Measurements from ENCODE around the gene AK1. TPM values are rescaled to one million over a fixed set of nuclear protein-coding genes. Genes with fewer than 3 reads are reported as not detected.

The AK1 gene
- total and polyA plus RNA-seq, 9 of the 15 experiments (the other 6 are each of a cell fraction or from before 2014, with no cell fraction given) = 10.1 to 71.8 (median 39.0) TPM

GRCh38 chr9:127903557-127904475, 26.3 kb upstream of the AK1 start:
- CTCF ChIA-PET (ENCODE audit: low intra/inter-chr PET ratio) = interaction anchor here (0.7 kb wide), 1 partner anchor 131 kb away, joined by 4 read pairs; no protein-coding TSS in a partner anchor
- in situ Hi-C loops (cut with MboI) = loop anchor here (25.0 kb wide), 1 partner anchor 967 kb away; no protein-coding TSS in a partner anchor
- TF ChIP-seq KDM2B (CRISPR knock-in tag; IDR thresholded peaks at IDR 0.05) (no peak), NRF1 (conservative IDR thresholded peaks at IDR 0.05 in 1 of 2, IDR thresholded peaks at IDR 0.05 in 1 of 2) (0 out of 4 replicates have a peak, but pooled peaks of 1 of the 2 experiments have one; percentile 11), TBL1XR1 (IDR thresholded peaks at IDR 0.05; ENCODE audit: low read length in 2 of 2) (no peak), ETV5 (CRISPR knock-in tag; IDR thresholded peaks at IDR 0.05; ENCODE audit: low read depth) (peak; percentile 54; the same call in 1 of the 2 replicates), KLF1 (tag; IDR thresholded peaks at IDR 0.05) (no peak), GABPA (tag; conservative IDR thresholded peaks at IDR 0.05; ENCODE audit: low read depth) (peak; percentile 60), DMBX1 (CRISPR knock-in tag; IDR thresholded peaks at IDR 0.05; ENCODE audit: borderline replicate concordance) (peak; percentile 10; the same call in 1 of the 2 replicates)
- TF ChIP-seq, protein P1, sequence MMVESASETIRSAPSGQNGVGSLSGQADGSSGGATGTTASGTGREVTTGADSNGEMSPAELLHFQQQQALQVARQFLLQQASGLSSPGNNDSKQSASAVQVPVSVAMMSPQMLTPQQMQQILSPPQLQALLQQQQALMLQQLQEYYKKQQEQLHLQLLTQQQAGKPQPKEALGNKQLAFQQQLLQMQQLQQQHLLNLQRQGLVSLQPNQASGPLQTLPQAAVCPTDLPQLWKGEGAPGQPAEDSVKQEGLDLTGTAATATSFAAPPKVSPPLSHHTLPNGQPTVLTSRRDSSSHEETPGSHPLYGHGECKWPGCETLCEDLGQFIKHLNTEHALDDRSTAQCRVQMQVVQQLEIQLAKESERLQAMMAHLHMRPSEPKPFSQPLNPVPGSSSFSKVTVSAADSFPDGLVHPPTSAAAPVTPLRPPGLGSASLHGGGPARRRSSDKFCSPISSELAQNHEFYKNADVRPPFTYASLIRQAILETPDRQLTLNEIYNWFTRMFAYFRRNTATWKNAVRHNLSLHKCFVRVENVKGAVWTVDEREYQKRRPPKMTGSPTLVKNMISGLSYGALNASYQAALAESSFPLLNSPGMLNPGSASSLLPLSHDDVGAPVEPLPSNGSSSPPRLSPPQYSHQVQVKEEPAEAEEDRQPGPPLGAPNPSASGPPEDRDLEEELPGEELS (CRISPR knock-in tag; IDR thresholded peaks at IDR 0.05; ENCODE audit: borderline replicate concordance) = no peak
- TF ChIP-seq, protein P2, sequence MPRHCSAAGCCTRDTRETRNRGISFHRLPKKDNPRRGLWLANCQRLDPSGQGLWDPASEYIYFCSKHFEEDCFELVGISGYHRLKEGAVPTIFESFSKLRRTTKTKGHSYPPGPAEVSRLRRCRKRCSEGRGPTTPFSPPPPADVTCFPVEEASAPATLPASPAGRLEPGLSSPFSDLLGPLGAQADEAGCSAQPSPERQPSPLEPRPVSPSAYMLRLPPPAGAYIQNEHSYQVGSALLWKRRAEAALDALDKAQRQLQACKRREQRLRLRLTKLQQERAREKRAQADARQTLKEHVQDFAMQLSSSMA (CRISPR knock-in tag; IDR thresholded peaks at IDR 0.05) = no peak
- TF ChIP-seq, protein P3, sequence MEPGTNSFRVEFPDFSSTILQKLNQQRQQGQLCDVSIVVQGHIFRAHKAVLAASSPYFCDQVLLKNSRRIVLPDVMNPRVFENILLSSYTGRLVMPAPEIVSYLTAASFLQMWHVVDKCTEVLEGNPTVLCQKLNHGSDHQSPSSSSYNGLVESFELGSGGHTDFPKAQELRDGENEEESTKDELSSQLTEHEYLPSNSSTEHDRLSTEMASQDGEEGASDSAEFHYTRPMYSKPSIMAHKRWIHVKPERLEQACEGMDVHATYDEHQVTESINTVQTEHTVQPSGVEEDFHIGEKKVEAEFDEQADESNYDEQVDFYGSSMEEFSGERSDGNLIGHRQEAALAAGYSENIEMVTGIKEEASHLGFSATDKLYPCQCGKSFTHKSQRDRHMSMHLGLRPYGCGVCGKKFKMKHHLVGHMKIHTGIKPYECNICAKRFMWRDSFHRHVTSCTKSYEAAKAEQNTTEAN (CRISPR knock-in tag; IDR thresholded peaks at IDR 0.05) = no peak
- TF ChIP-seq, protein P4, sequence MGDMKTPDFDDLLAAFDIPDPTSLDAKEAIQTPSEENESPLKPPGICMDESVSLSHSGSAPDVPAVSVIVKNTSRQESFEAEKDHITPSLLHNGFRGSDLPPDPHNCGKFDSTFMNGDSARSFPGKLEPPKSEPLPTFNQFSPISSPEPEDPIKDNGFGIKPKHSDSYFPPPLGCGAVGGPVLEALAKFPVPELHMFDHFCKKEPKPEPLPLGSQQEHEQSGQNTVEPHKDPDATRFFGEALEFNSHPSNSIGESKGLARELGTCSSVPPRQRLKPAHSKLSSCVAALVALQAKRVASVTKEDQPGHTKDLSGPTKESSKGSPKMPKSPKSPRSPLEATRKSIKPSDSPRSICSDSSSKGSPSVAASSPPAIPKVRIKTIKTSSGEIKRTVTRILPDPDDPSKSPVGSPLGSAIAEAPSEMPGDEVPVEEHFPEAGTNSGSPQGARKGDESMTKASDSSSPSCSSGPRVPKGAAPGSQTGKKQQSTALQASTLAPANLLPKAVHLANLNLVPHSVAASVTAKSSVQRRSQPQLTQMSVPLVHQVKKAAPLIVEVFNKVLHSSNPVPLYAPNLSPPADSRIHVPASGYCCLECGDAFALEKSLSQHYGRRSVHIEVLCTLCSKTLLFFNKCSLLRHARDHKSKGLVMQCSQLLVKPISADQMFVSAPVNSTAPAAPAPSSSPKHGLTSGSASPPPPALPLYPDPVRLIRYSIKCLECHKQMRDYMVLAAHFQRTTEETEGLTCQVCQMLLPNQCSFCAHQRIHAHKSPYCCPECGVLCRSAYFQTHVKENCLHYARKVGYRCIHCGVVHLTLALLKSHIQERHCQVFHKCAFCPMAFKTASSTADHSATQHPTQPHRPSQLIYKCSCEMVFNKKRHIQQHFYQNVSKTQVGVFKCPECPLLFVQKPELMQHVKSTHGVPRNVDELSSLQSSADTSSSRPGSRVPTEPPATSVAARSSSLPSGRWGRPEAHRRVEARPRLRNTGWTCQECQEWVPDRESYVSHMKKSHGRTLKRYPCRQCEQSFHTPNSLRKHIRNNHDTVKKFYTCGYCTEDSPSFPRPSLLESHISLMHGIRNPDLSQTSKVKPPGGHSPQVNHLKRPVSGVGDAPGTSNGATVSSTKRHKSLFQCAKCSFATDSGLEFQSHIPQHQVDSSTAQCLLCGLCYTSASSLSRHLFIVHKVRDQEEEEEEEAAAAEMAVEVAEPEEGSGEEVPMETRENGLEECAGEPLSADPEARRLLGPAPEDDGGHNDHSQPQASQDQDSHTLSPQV (IDR thresholded peaks at IDR 0.05) = peak; percentile 88

More at GRCh38 chr9:127903557-127904475, 26.3 kb upstream of the AK1 start:
- no peaks in the 10 kb centered on the region for H3K9me1 ChIP-seq (ENCODE audit: control insufficient read depth, insufficient read depth, low read length)
- peak; percentile 96 for FAIRE-seq
- peaks cover 30 to 53% of the 10 kb centered on the region in 2 experiments for H3K4me1 ChIP-seq (replicated peaks in 1 of 2; ENCODE audit: control insufficient read depth in 2 of 2, insufficient read depth in 2 of 2, low read length in 2 of 2)
- H4K20me1 ChIP-seq (replicated peaks; ENCODE audit: control insufficient read depth, insufficient read depth, low read length) = no peaks in the 10 kb centered on the region
- POLR2A ChIA-PET = interaction anchor here (0.7 to 1.1 kb wide), 6 partner anchors 8 to 216 kb away, joined by 3 to 5 read pairs (median 3); partner anchors contain the start of gene ST6GALNAC4
- WGBS (ENCODE audit: insufficient coverage, low coverage, missing lambda C conversion rate) = 23% methylated on average over 16 of the region's 17 CpGs
- ATAC-seq = peak; percentile 84
- no peaks in the 10 kb centered on the region for H3K27me3 ChIP-seq (ENCODE audit: control insufficient read depth in 2 of 2, insufficient read depth in 2 of 2, low read length in 2 of 2)
- BruUV-seq (replicated peaks) = no TSS peak
- no peak overlapping the region for H3K4me3 ChIP-seq
- H3K79me2 ChIP-seq (ENCODE audit: control insufficient read depth, insufficient read depth, low read length) = peaks cover 4% of the 10 kb centered on the region
- peak overlapping the region; percentile 77 for H3K27ac ChIP-seq (ENCODE audit: extremely low read depth, low read depth, low read length)
- peak overlapping the region; percentile 52 to 72 for H3K9ac ChIP-seq (ENCODE audit: insufficient read depth in 1 of 2, low read depth in 2 of 2, low read length in 2 of 2)
- peak; percentile 78 to 97 (median 82) for DNase-seq (ENCODE audit: extremely low read depth in 1 of 4, low spot score in 3 of 4)
- H3K4me2 ChIP-seq (ENCODE audit: insufficient read depth, low read length) = peak overlapping the region; percentile 48
- H3K36me3 ChIP-seq (ENCODE audit: control insufficient read depth, insufficient read depth, low read length) = peaks cover 13% of the 10 kb centered on the region; the same call in 2 of the 3 replicates
- H3K9me3 ChIP-seq (replicated peaks; ENCODE audit: control insufficient read depth, insufficient read depth, low read depth, low read length) = no peaks in the 10 kb centered on the region
- intact Hi-C loops (cut with micrococcal nuclease) = no loop called here
- H2AFZ ChIP-seq (ENCODE audit: low read depth, low read length) = peak overlapping the region; percentile 70
